Effector memory CD4-positive, alpha-beta T cell (primary cell): ENCODE results near the gene OCSTAMP.

ENCODE experiments used
- DNase-seq, 3 donors: peaks; one replicate each; pipeline ENCODE4 v3.0.0-alpha.2; 2020
- H3K27ac ChIP-seq: 2 replicates; pipeline ENCODE4 v1.7.0; 2013; ENCODE audit warnings: mild to moderate bottlenecking, low read length, moderate library complexity; ENCODE audit not compliant: insufficient read depth, poor library complexity, severe bottlenecking
- H3K27me3 ChIP-seq: replicated peaks from 2 replicates; pipeline ENCODE4 v1.7.0; 2013; ENCODE audit warnings: mild to moderate bottlenecking, low read length; ENCODE audit not compliant: insufficient read depth, control insufficient read depth, poor library complexity, severe bottlenecking
- H3K36me3 ChIP-seq: 2 replicates; pipeline ENCODE4 v1.7.0; 2013; ENCODE audit warnings: mild to moderate bottlenecking, low read length, moderate library complexity; ENCODE audit not compliant: control insufficient read depth, insufficient read depth
- H3K4me1 ChIP-seq: 2 replicates; pipeline ENCODE4 v1.7.0; 2013; ENCODE audit warnings: low read length, mild to moderate bottlenecking; ENCODE audit not compliant: control insufficient read depth, insufficient read depth, poor library complexity, severe bottlenecking
- H3K4me3 ChIP-seq: 2 replicates; pipeline ENCODE4 v1.7.0; 2013; ENCODE audit warnings: low read length, low read depth, mild to moderate bottlenecking; ENCODE audit not compliant: insufficient read depth, poor library complexity, severe bottlenecking
- H3K9me3 ChIP-seq: 2 replicates; pipeline ENCODE4 v1.7.0; 2013; ENCODE audit warnings: mild to moderate bottlenecking, low read length, moderate library complexity; ENCODE audit not compliant: control insufficient read depth

OCSTAMP gene

DNA sequence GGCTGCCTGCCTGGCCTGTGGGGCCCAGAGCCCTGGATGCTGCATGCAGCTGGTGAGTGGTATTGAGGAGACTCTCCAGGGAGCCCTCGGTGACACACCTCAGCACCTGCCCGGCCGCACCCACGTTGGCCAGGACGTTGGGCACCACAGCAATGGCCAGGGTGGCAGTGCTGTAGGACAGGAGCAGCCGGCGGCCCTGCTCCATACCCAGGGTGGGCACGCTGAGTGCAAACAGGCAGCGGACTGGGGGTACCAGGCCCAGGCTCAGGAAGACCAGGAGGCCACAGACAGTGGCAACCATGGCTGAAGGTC is 4.7 kb downstream of the OCSTAMP start:
- H3K9me3 ChIP-seq, result no peaks in the 10 kb centered on the region
- no peak for DNase-seq
- H3K4me1 ChIP-seq, result peaks cover 12% of the 10 kb centered on the region
- no peaks in the 10 kb centered on the region for H3K27me3 ChIP-seq
- H3K36me3 ChIP-seq, result no peaks in the 10 kb centered on the region
- H3K4me3 ChIP-seq, result no peak overlapping the region
- no peak overlapping the region for H3K27ac ChIP-seq

DNA sequence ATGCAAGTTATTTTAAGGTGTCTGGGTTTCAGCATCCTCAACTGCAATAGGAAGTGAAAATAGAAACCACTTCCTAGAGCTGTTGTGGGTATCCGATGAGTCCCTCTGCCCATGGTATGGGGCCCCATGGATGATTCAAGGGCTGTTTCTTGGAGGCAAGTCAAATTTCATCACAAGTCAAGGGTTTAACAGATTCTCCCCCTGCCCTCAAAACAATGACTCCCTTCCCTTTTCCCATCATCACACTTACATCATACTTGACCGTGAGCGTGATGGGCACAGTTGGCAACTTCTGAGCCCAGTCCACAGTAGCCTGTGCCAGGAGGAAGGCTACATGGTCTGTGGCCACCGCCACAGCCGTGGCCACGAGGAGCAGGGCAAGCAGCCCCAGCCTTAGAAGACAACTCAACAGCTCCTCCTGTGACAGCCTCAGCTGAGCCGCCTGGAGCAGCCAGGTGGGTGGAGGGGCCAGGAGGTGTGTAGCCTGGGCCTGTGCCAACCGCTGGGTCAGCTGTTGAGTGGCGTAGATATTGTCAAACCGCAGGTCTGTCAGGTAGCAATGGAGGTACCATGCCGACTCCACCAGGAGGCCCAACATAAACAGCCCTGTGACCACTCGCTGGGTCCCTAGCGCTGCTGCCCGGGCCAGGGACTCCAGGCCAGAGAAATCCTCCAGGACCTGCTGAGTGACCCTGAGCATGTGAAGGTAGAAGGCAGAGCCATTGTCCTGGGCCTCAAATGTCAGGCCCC is 5.2 kb downstream of the OCSTAMP start:
- no peak for DNase-seq
- H3K36me3 ChIP-seq, result no peaks in the 10 kb centered on the region
- no peaks in the 10 kb centered on the region for H3K9me3 ChIP-seq

DNA sequence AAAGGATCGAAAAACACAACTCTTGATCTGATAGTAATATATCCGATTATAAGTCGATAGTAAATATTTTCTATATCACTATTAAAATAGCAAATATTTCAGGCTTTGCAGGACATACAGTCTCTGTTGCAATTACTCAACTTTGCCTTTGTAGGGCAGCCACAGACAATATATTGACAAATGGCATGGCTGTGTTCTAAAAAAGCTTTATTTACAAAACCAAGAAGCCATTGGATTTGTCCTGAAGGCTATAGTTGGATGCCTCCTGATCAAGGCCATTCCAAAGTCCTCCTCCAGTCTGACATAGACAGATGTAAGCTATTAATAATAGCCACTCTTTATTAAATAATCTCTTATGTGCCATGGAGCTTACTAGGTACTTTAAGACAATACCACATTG is 5.9 kb downstream of the OCSTAMP start:
- Histone ChIP-seq H3K36me3 (no peaks in the 10 kb centered on the region), H3K4me3 (no peak overlapping the region), H3K4me1 (peaks cover 12% of the 10 kb centered on the region), H3K9me3 (no peaks in the 10 kb centered on the region), H3K27me3 (no peaks in the 10 kb centered on the region), H3K27ac (no peak overlapping the region)
- DNase-seq, result no peak

More for the DNA sequence above, 5.2 kb downstream of the OCSTAMP start:
- no peak overlapping the region for H3K4me3 ChIP-seq
- H3K4me1 ChIP-seq, result peaks cover 12% of the 10 kb centered on the region
- H3K27me3 ChIP-seq, result no peaks in the 10 kb centered on the region
- no peak overlapping the region for H3K27ac ChIP-seq

DNA sequence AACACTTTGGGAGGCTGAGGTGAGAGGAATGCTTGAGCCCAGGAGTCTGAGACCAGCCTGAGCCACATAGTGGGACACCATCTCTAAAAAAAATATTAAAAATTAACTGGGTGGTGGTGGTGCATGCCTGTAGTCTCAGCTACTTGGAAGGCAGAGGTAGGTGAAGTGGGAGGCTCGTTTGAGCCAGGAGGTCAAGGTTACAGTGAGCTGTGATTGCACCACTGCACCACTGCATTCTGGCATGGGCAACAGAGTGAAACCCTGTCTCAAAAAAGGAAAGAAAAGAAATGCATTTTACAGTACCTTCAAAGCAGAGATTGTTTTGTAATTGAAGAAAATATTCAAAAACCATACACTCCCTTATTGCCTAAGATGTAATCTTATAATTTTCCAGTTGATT is 6.5 kb downstream of the OCSTAMP start:
- Histone ChIP-seq H3K9me3 (no peaks in the 10 kb centered on the region), H3K27ac (no peak overlapping the region), H3K36me3 (no peaks in the 10 kb centered on the region)

DNA sequence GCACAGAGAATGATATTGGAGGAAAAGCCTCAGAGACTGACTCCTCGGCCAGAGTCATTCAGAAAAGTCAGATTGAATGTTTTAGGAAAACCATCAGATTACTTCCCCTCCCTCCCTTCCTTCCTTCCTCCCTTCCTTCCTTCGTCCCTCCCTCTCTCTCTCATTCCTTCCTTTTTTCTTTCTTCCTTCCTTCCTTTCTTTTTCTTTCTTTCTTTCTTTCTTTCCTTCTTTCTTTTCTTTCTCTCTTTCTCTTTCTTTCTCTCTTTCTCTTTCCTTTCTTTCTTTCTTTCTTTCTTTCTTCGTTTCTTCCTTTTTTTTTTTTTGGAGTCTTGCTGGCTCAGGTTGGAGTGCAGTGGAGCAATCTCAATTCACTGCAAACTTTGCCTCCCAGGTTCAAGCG is 7.4 kb downstream of the OCSTAMP start:
- Histone ChIP-seq H3K36me3 (no peaks in the 10 kb centered on the region), H3K4me1 (peaks cover 12% of the 10 kb centered on the region), H3K27me3 (no peaks in the 10 kb centered on the region), H3K9me3 (no peaks in the 10 kb centered on the region), H3K4me3 (no peak overlapping the region), H3K27ac (no peak overlapping the region)
- no peak for DNase-seq

More for the DNA sequence above, 6.5 kb downstream of the OCSTAMP start:
- Histone ChIP-seq H3K4me1 (peaks cover 12% of the 10 kb centered on the region), H3K4me3 (no peak overlapping the region), H3K27me3 (no peaks in the 10 kb centered on the region)
- DNase-seq, result no peak

DNA sequence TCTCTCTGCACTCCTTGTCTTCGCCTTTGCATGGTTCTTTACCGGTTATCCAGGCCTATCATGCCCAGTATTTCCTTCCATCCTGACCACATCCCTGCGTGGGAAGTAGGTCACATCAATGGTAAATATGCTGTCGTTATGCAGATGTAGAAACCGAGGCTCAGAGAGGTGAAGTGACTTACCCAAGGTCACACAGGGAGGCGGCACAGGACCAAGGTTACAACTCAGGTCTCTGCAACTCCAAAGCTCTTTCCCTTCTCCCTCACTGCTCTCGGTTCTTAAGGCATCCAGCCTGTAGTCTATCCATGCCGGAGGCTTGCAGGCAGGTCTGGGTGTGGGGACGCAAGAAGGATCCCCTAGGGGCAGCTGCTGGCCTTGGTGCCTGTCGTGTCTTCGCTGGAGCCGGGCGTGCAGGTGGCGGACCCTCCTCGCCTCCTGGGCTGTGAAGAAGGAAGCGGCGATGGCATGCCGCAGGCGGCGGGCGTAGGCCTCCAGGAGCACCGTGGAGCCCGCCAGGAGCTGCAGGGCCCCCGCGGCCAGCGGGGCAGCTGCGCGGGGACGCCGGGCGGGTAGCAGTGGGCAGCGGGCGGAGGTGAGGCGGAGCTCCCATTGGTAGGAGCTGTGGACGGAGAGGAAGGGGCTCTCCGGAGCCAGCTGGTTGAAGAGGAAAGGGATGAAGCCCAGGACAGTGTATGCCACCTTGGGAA is 9.1 kb downstream of the OCSTAMP start:
- no peak for DNase-seq
- no peaks in the 10 kb centered on the region for H3K9me3 ChIP-seq
- H3K4me3 ChIP-seq, result no peak overlapping the region
- H3K36me3 ChIP-seq, result no peaks in the 10 kb centered on the region
- no peaks in the 10 kb centered on the region for H3K27me3 ChIP-seq
- peaks cover 12% of the 10 kb centered on the region for H3K4me1 ChIP-seq
- no peak overlapping the region for H3K27ac ChIP-seq

DNA sequence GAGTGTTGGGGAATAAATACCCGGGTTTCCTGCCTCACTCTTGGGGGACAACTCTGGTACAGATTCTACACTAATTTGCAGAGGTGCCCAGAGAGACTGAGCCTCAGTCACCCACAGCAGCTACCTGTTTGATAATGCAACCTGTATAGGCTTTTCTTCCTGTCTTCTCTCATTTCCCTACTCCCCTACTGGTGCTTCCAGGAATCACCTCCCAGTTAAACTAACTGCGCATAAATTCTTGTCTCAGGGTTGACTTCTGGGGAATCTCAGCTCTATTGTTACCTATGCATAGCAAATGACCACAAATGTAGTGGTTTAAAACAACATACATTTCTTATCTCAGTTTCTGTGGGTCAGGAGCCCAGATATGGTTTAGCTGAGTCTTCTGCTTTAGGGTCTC is 11.3 kb downstream of the OCSTAMP start:
- H3K27ac ChIP-seq, result no peak overlapping the region
- H3K27me3 ChIP-seq, result no peaks in the 10 kb centered on the region
- H3K9me3 ChIP-seq, result no peaks in the 10 kb centered on the region
- no peaks in the 10 kb centered on the region for H3K4me1 ChIP-seq
- H3K36me3 ChIP-seq, result no peaks in the 10 kb centered on the region
- no peak for DNase-seq
- H3K4me3 ChIP-seq, result no peak overlapping the region

DNA sequence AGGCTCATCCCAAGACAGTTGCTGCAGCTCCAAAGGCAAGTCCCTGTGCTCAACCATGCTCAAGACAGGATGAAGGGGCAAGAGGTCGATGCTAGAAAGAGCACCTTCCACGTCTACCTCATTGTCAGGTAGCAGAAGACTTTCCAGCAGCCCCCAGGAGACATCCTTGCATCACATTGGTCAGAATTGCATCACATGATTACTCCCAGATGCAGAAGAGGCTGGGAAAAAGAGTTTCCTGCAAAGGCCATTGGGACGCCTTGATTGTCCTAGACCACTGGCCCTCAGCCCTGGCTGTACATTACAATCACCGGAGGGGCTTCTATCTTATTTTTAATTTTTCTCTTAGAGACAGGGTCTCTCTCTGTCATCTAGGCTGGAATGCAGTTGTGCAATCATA is 19.8 kb downstream of the OCSTAMP start:
- no peaks in the 10 kb centered on the region for H3K27me3 ChIP-seq
- H3K4me3 ChIP-seq, result no peak overlapping the region
- no peaks in the 10 kb centered on the region for H3K36me3 ChIP-seq
- H3K4me1 ChIP-seq, result no peaks in the 10 kb centered on the region
- H3K9me3 ChIP-seq, result no peaks in the 10 kb centered on the region
- DNase-seq, result no peak
- no peak overlapping the region for H3K27ac ChIP-seq

DNA sequence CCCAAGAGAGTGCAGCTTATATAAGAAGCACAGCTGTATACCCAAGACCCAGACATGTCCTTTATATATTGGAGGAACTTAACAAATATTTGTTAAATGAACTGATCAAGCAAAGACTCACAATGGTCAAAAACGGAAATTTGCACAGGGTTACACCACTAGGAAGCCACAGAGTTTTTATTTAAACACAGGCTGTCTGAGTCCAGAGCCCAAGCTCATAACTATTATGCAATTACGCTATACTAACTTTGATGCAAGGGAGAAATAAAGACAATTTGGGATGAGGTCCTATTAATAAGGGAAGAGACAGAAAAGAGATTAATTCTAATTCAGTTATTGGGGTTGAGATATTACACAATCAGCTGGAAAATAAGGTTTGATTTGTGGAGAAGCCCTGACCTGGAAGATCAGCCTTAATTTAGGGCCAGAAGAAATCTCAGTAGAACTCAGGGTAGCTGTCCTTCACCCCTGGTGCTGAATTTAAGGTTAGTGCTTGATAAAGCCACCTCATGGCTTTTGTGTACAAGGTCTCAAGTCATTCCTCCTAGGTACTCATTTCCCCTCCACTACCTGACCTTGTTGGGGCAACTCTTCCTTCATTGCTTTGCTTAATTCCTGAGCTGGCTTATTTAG is 26.6 kb downstream of the OCSTAMP start:
- Histone ChIP-seq H3K4me3 (no peak overlapping the region), H3K27me3 (peaks cover 2% of the 10 kb centered on the region), H3K27ac (no peak overlapping the region), H3K4me1 (no peaks in the 10 kb centered on the region), H3K9me3 (no peaks in the 10 kb centered on the region), H3K36me3 (no peaks in the 10 kb centered on the region)
- DNase-seq, result no peak

DNA sequence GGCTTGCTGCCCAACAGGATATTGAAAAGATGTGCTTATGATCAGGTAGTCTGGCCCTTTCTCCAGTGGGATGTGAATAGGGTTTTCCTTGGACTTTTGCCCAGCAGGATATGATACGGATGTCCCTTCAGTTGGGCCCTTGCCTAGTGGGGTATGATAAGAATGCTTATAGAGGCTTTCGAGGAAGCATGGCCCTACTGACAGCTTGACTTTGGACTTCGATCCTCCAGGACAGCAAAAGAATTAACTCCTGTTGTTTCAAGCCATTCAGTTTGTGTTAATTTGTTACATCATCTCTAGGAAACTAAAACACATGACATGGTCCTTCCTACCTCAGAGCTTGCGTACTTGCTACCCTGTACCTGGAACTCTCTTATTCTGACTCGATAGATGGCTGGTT is 27.3 kb downstream of the OCSTAMP start:
- Histone ChIP-seq H3K36me3 (no peaks in the 10 kb centered on the region), H3K4me3 (no peak overlapping the region), H3K27ac (no peak overlapping the region), H3K4me1 (no peaks in the 10 kb centered on the region), H3K9me3 (no peaks in the 10 kb centered on the region), H3K27me3 (peaks cover 2% of the 10 kb centered on the region)
- no peak for DNase-seq
